K562 (cell line): ENCODE measurements around the gene CCNYL1. TPM values are rescaled to one million over a fixed set of nuclear protein-coding genes. Genes with fewer than 3 reads are reported as not detected.

Experiments
- ATAC-seq: fragments of 200-7000 bp; cut with Tn5 transposase; 3 replicates; pipeline ENCODE4 v1.9.1; 2020; ENCODE audit warnings: moderate library complexity
- BruUV-seq: library from RNA; stranded (reverse); fragments of 400-500 nt; replicated peaks from 2 replicates; lab custom pipeline; 2021; lab: Mats Ljungman, UMichigan
- CTCF ChIA-PET: fragments of 300-600 bp; formaldehyde crosslinking; extraction: SDS; loops from one replicate; lab custom pipeline; 2021; ENCODE audit warnings: low intra/inter-chr PET ratio; lab: Yijun Ruan, JAX
- POLR2A ChIA-PET: fragments of 300-600, 350-650 bp; sonication (Branson Sonifier 250); formaldehyde crosslinking; extraction: SDS; loops from one replicate; lab custom pipeline; 2021; ENCODE audit warnings: antibody characterized with exemption, inconsistent platforms; lab: Yijun Ruan, JAX
- DNase-seq, 4 experiments: peaks; one replicate each; pipeline versions ENCODE4 v3.0.0 to v3.0.0-alpha.2; 2011 to 2018; ENCODE audit warnings: low spot score in 3 of 4, mixed read lengths in 3 of 4; ENCODE audit errors: extremely low read depth in 1 of 4
- FAIRE-seq: peaks from 2 replicates; lab custom pipeline; 2011; peaks lifted over from hg19 to GRCh38; lab: Jason Lieb, UNC
- H2AFZ ChIP-seq: 2 replicates; pipeline ENCODE4 v1.6.0; 2011; ENCODE audit warnings: low read depth, low read length, control low read depth, inconsistent platforms
- H3K27ac ChIP-seq: fragments of 200-600 bp; 3 replicates; pipeline ENCODE4 v1.8.0; 2011; ENCODE audit warnings: low read depth, mild to moderate bottlenecking, control low read depth, inconsistent platforms, low read length, moderate library complexity, mixed read lengths; ENCODE audit errors: extremely low read depth
- H3K27me3 ChIP-seq, 2 experiments: fragments of 300-600 bp in 1 of 2; 2 replicates in 1 of 2; 3 replicates in 1 of 2; pipeline versions ENCODE4 v1.6.0 to v1.8.0; 2011; ENCODE audit warnings: inconsistent platforms in 2 of 2, low read length in 2 of 2, mild to moderate bottlenecking in 1 of 2, mixed read lengths in 1 of 2, moderate library complexity in 1 of 2; ENCODE audit not compliant: control insufficient read depth in 2 of 2, insufficient read depth in 2 of 2
- H3K36me3 ChIP-seq: fragments of 300-600 bp; 3 replicates; pipeline ENCODE4 v1.8.0; 2011; ENCODE audit warnings: mild to moderate bottlenecking, low read length, inconsistent platforms; ENCODE audit not compliant: control insufficient read depth, insufficient read depth
- H3K4me1 ChIP-seq, 2 experiments: fragments of 200-600 bp in 1 of 2; replicated peaks in 1 of 2; 2 replicates in 1 of 2; 3 replicates in 1 of 2; pipeline versions ENCODE4 v1.5.1 to v1.8.0; 2011; ENCODE audit warnings: inconsistent platforms in 2 of 2, low read length in 2 of 2, mild to moderate bottlenecking in 1 of 2, mixed read lengths in 1 of 2, moderate library complexity in 1 of 2; ENCODE audit not compliant: control insufficient read depth in 2 of 2, insufficient read depth in 2 of 2
- H3K4me2 ChIP-seq: 2 replicates; pipeline ENCODE4 v1.6.1; 2011; ENCODE audit warnings: low read length, control low read depth, inconsistent platforms, mixed read lengths; ENCODE audit not compliant: insufficient read depth
- H3K4me3 ChIP-seq: fragments of 200-600 bp; sonication (generic), shearing (Covaris generic); 2 replicates; pipeline ENCODE4 v1.5.1; 2016; ENCODE audit warnings: control low read depth, inconsistent platforms
- H3K79me2 ChIP-seq: fragments of 200-600 bp; 3 replicates; pipeline ENCODE4 v1.8.0; 2011; ENCODE audit warnings: low read length, inconsistent platforms; ENCODE audit not compliant: control insufficient read depth, insufficient read depth
- H3K9ac ChIP-seq, 2 experiments: 2 replicates each; pipeline versions ENCODE4 v1.6.0 to v1.6.1; 2011; ENCODE audit warnings: low read depth in 2 of 2, low read length in 2 of 2, control low read depth in 1 of 2, inconsistent platforms in 1 of 2, mild to moderate bottlenecking in 1 of 2, mixed read lengths in 1 of 2; ENCODE audit not compliant: insufficient read depth in 1 of 2
- H3K9me1 ChIP-seq: one replicate; pipeline ENCODE4 v1.6.0; 2011; ENCODE audit warnings: inconsistent platforms, mild to moderate bottlenecking, low read length, moderate library complexity; ENCODE audit not compliant: control insufficient read depth, insufficient read depth
- H3K9me3 ChIP-seq: replicated peaks from 2 replicates; pipeline ENCODE4 v1.5.1; 2011; ENCODE audit warnings: low read depth, low read length, inconsistent platforms; ENCODE audit not compliant: control insufficient read depth, insufficient read depth
- H4K20me1 ChIP-seq: replicated peaks from 2 replicates; pipeline ENCODE4 v1.6.1; 2011; ENCODE audit warnings: low read length, inconsistent platforms, mixed read lengths; ENCODE audit not compliant: control insufficient read depth, insufficient read depth
- CHD4 ChIP-seq: fragments of 200-600 bp; sonication (generic); IDR thresholded peaks from 3 replicates; pipeline ENCODE4 v1.6.1; 2012; ENCODE audit warnings: low read depth, mild to moderate bottlenecking, mixed read lengths, low read length, inconsistent platforms; ENCODE audit not compliant: insufficient read depth, insufficient replicate concordance, poor library complexity, severe bottlenecking
- CREB1 ChIP-seq, 2 experiments: sonication (generic) in 1 of 2; formaldehyde crosslinking in 1 of 2; IDR thresholded peaks; 2 replicates each; pipeline versions ENCODE4 v1.6.1 to v1.8.0; 2012 to 2022; ENCODE audit warnings: inconsistent platforms in 1 of 2, mild to moderate bottlenecking in 1 of 2, missing genetic modification reagents in 1 of 2, moderate library complexity in 1 of 2
- HLTF ChIP-seq: fragments of 450-650 bp; IDR thresholded peaks from 2 replicates; pipeline ENCODE4 v1.6.1; 2016
- HNRNPLL ChIP-seq: fragments of 200-400 bp; formaldehyde crosslinking; IDR thresholded peaks from 2 replicates; pipeline ENCODE4 v1.6.1; 2017; ENCODE audit warnings: low read length, low read depth, mild to moderate bottlenecking; ENCODE audit not compliant: poor library complexity, severe bottlenecking
- IRF9 ChIP-seq: fragments of 450-650 bp; IDR thresholded peaks from 2 replicates; pipeline ENCODE4 v1.6.1; 2016; ENCODE audit warnings: missing biosample characterization, missing genetic modification characterization
- JUND ChIP-seq, 2 experiments: IDR thresholded peaks; 2 replicates in 1 of 2; 3 replicates in 1 of 2; pipeline ENCODE4 v1.6.1; 2011; ENCODE audit warnings: borderline replicate concordance in 2 of 2, low read depth in 2 of 2, low read length in 2 of 2, improper control_type of control experiment in 1 of 2, missing biosample characterization in 1 of 2, missing genetic modification characterization in 1 of 2, missing genetic modification reagents in 1 of 2
- KDM1A ChIP-seq, 2 experiments: fragments of 450-650 bp; IDR thresholded peaks; 2 replicates each; pipeline ENCODE4 v1.6.1; 2016; ENCODE audit warnings: mild to moderate bottlenecking in 2 of 2
- PTRF ChIP-seq: fragments of 450-650 bp; IDR thresholded peaks from 2 replicates; pipeline ENCODE4 v1.6.1; 2016; ENCODE audit warnings: mild to moderate bottlenecking, missing genetic modification characterization, missing compliant biosample characterization
- RCOR1 ChIP-seq, 2 experiments: IDR thresholded peaks; 2 replicates each; pipeline ENCODE4 v1.6.1; 2012; ENCODE audit warnings: low read depth in 2 of 2, low read length in 2 of 2, borderline replicate concordance in 1 of 2, improper control_type of control experiment in 1 of 2
- RFX1 ChIP-seq: fragments of 450-650 bp; IDR thresholded peaks from 2 replicates; pipeline ENCODE4 v1.6.1; 2016; ENCODE audit warnings: mild to moderate bottlenecking, moderate library complexity
- TFE3 ChIP-seq: fragments of 450-650 bp; formaldehyde crosslinking; IDR thresholded peaks from 2 replicates; pipeline ENCODE4 v1.4.0; 2020; ENCODE audit warnings: mild to moderate bottlenecking, mixed read lengths
- ZNF175 ChIP-seq: fragments of 200-800 bp; sonication (Bioruptor generic); IDR thresholded peaks from 2 replicates; pipeline ENCODE4 v1.6.1; 2016; ENCODE audit warnings: low read depth, mild to moderate bottlenecking, missing genetic modification characterization, missing compliant biosample characterization
- ZNF311 ChIP-seq: fragments of 250-450 bp; sonication (Bioruptor Pico); IDR thresholded peaks from 2 replicates; pipeline ENCODE4 v1.4.0; 2020; ENCODE audit warnings: mild to moderate bottlenecking, moderate library complexity
- WGBS: fragments of 100-300 bp; shearing (Covaris generic); methylation state at CpG from one replicate; pipeline ENCODE4 v1.1.6; 2016; ENCODE audit warnings: low coverage, mixed read lengths; ENCODE audit not compliant: insufficient coverage; ENCODE audit errors: missing lambda C conversion rate; 5-methylcytosine and 5-hydroxymethylcytosine counted together
- in situ Hi-C: fragments of 300-500 bp; cut with MboI; formaldehyde crosslinking; loops from 4 replicates; pipeline ENCODE4 v1.15.0; 2018; ENCODE audit warnings: inconsistent platforms, mixed read lengths
- intact Hi-C: fragments of 100-400 bp; cut with micrococcal nuclease; formaldehyde crosslinking; loops from 2 replicates; pipeline ENCODE4 v1.14.2; 2022
- polyA plus RNA-seq, 8 experiments: library from polyadenylated mRNA; depleted of rRNA in 4 of 8; stranded (reverse) in 5 of 8; unstranded in 3 of 8; fragments of >200 nt; fragmentation: Nextera tagmentation in 2 of 8; fragmentation: Illumina TruSeq in 1 of 8; extraction: Ambion mirVana in 2 of 8; extraction: Trizol in 1 of 8; gene quantifications; 2 replicates each; pipeline versions ENCODE4 v1.2.1 to v1.2.3, GENCODE V29; 2011 to 2014; ENCODE audit warnings: inconsistent platforms in 1 of 8, missing spikeins in 1 of 8
- total RNA-seq, 7 experiments: library from RNA; depleted of rRNA in 6 of 7; stranded (reverse); fragments of >200 nt in 6 of 7; fragmentation: Illumina TruSeq in 2 of 7; extraction: Trizol in 2 of 7; gene quantifications; 2 replicates each; pipeline versions ENCODE4 v1.2.1 to v1.2.3, GENCODE V29; 2011 to 2021; ENCODE audit warnings: low replicate concordance in 1 of 7

The CCNYL1 gene
- total and polyA plus RNA-seq, 9 of the 15 experiments (the other 6 are each of a cell fraction or from before 2014, with no cell fraction given) = 1.9 to 7.5 (median 4.7) TPM

GRCh38 chr2:207750345-207750744 is 38.9 kb downstream of the CCNYL1 start:
- H3K4me1 ChIP-seq = peaks cover 2 to 5% of the 10 kb centered on the region in 2 experiments; a peak in 2 of 5 replicates
- no peak overlapping the region for H3K9ac ChIP-seq
- H3K79me2 ChIP-seq = no peaks in the 10 kb centered on the region
- DNase-seq (no peak), ATAC-seq (no peak), FAIRE-seq (no peak)
- intact Hi-C loops = no loop called here
- H3K9me3 ChIP-seq = no peaks in the 10 kb centered on the region
- POLR2A ChIA-PET = no interaction called here
- H3K9me1 ChIP-seq = no peaks in the 10 kb centered on the region
- in situ Hi-C loops = no loop called here
- H3K27ac ChIP-seq = no peak overlapping the region
- TF ChIP-seq RFX1 (peak; percentile 31; the same call in 1 of the 2 replicates), PTRF (tag) (no peak), CREB1 (IDR thresholded peaks at IDR 0.05) (no peak), CREB1 (CRISPR knock-in tag; IDR thresholded peaks at IDR 0.05) (no peak), CHD4 (no peak), RCOR1 (IDR thresholded peaks at IDR 0.05; ENCODE audit: borderline replicate concordance in 1 of 2, low read depth in 2 of 2, low read length in 2 of 2) (no peak)
- H3K27me3 ChIP-seq = no peaks in the 10 kb centered on the region
- no peaks in the 10 kb centered on the region for H4K20me1 ChIP-seq
- no peak overlapping the region for H3K4me2 ChIP-seq
- CTCF ChIA-PET = no interaction called here
- WGBS = 69% methylated on average over 6 of the region's 7 CpGs
- H3K36me3 ChIP-seq = no peaks in the 10 kb centered on the region
- no TSS peak for BruUV-seq
- H2AFZ ChIP-seq = no peak overlapping the region
- no peak overlapping the region for H3K4me3 ChIP-seq

- Histone ChIP-seq H3K4me1 (peaks cover 2 to 5% of the 10 kb centered on the region in 2 experiments; a peak in 2 of 5 replicates), H3K9ac (no peak overlapping the region), H3K27ac (no peak overlapping the region), H4K20me1 (no peaks in the 10 kb centered on the region), H3K4me3 (no peak overlapping the region), H3K9me3 (no peaks in the 10 kb centered on the region), H3K36me3 (no peaks in the 10 kb centered on the region), H3K4me2 (no peak overlapping the region), H3K27me3 (no peaks in the 10 kb centered on the region), H2AFZ (no peak overlapping the region), H3K9me1 (no peaks in the 10 kb centered on the region), H3K79me2 (no peaks in the 10 kb centered on the region)
- FAIRE-seq (no peak), DNase-seq (no peak), ATAC-seq (no peak)
- no TSS peak for BruUV-seq
- ChIA-PET POLR2A (no interaction called here), CTCF (no interaction called here)
- 83% methylated on average over 2 of the region's 2 CpGs for WGBS
- intact Hi-C loops = no loop called here
- in situ Hi-C loops = no loop called here
- no peak for TF ChIP-seq KDM1A (IDR thresholded peaks at IDR 0.05)
- no peak for TF ChIP-seq ZNF311 (CRISPR knock-in tag)
- no peak for TF ChIP-seq HLTF
- no peak for TF ChIP-seq ZNF175 (CRISPR knock-in tag)
- no peak for TF ChIP-seq TFE3 (CRISPR knock-in tag)
- TF ChIP-seq JUND (IDR thresholded peaks at IDR 0.05; ENCODE audit: borderline replicate concordance, low read depth, low read length) = no peak
- no peak for TF ChIP-seq JUND (tag; IDR thresholded peaks at IDR 0.05; ENCODE audit: borderline replicate concordance, low read depth, low read length)
- no peak for TF ChIP-seq IRF9 (tag)
- TF ChIP-seq HNRNPLL = no peak
These were observed 39.4 kb downstream of the CCNYL1 start for GRCh38 chr2:207750876-207751275.
